K562 (cell line): ENCODE measurements around the gene EIPR1. TPM values are rescaled to one million over a fixed set of nuclear protein-coding genes. Genes with fewer than 3 reads are reported as not detected.

Experiments used
- ATAC-seq: fragments of 200-7000 bp; cut with Tn5 transposase; 3 replicates; pipeline ENCODE4 v1.9.1; 2020; ENCODE audit warnings: moderate library complexity
- BruUV-seq: library from RNA; stranded (reverse); fragments of 400-500 nt; replicated peaks from 2 replicates; lab custom pipeline; 2021; lab: Mats Ljungman, UMichigan
- CTCF ChIA-PET: fragments of 300-600 bp; formaldehyde crosslinking; extraction: SDS; loops from one replicate; lab custom pipeline; 2021; ENCODE audit warnings: low intra/inter-chr PET ratio; lab: Yijun Ruan, JAX
- POLR2A ChIA-PET: fragments of 300-600, 350-650 bp; sonication (Branson Sonifier 250); formaldehyde crosslinking; extraction: SDS; loops from one replicate; lab custom pipeline; 2021; ENCODE audit warnings: antibody characterized with exemption, inconsistent platforms; lab: Yijun Ruan, JAX
- DNase-seq, 4 experiments: peaks; one replicate each; pipeline versions ENCODE4 v3.0.0 to v3.0.0-alpha.2; 2011 to 2018; ENCODE audit warnings: low spot score in 3 of 4, mixed read lengths in 3 of 4; ENCODE audit errors: extremely low read depth in 1 of 4
- FAIRE-seq: peaks from 2 replicates; lab custom pipeline; 2011; peaks lifted over from hg19 to GRCh38; lab: Jason Lieb, UNC
- H2AFZ ChIP-seq: 2 replicates; pipeline ENCODE4 v1.6.0; 2011; ENCODE audit warnings: low read depth, low read length, control low read depth, inconsistent platforms
- H3K27ac ChIP-seq: fragments of 200-600 bp; 3 replicates; pipeline ENCODE4 v1.8.0; 2011; ENCODE audit warnings: low read depth, mild to moderate bottlenecking, control low read depth, inconsistent platforms, low read length, moderate library complexity, mixed read lengths; ENCODE audit errors: extremely low read depth
- H3K27me3 ChIP-seq, 2 experiments: fragments of 300-600 bp in 1 of 2; 2 replicates in 1 of 2; 3 replicates in 1 of 2; pipeline versions ENCODE4 v1.6.0 to v1.8.0; 2011; ENCODE audit warnings: inconsistent platforms in 2 of 2, low read length in 2 of 2, mild to moderate bottlenecking in 1 of 2, mixed read lengths in 1 of 2, moderate library complexity in 1 of 2; ENCODE audit not compliant: control insufficient read depth in 2 of 2, insufficient read depth in 2 of 2
- H3K36me3 ChIP-seq: fragments of 300-600 bp; 3 replicates; pipeline ENCODE4 v1.8.0; 2011; ENCODE audit warnings: mild to moderate bottlenecking, low read length, inconsistent platforms; ENCODE audit not compliant: control insufficient read depth, insufficient read depth
- H3K4me1 ChIP-seq, 2 experiments: fragments of 200-600 bp in 1 of 2; replicated peaks in 1 of 2; 2 replicates in 1 of 2; 3 replicates in 1 of 2; pipeline versions ENCODE4 v1.5.1 to v1.8.0; 2011; ENCODE audit warnings: inconsistent platforms in 2 of 2, low read length in 2 of 2, mild to moderate bottlenecking in 1 of 2, mixed read lengths in 1 of 2, moderate library complexity in 1 of 2; ENCODE audit not compliant: control insufficient read depth in 2 of 2, insufficient read depth in 2 of 2
- H3K4me2 ChIP-seq: 2 replicates; pipeline ENCODE4 v1.6.1; 2011; ENCODE audit warnings: low read length, control low read depth, inconsistent platforms, mixed read lengths; ENCODE audit not compliant: insufficient read depth
- H3K4me3 ChIP-seq: fragments of 200-600 bp; sonication (generic), shearing (Covaris generic); 2 replicates; pipeline ENCODE4 v1.5.1; 2016; ENCODE audit warnings: control low read depth, inconsistent platforms
- H3K79me2 ChIP-seq: fragments of 200-600 bp; 3 replicates; pipeline ENCODE4 v1.8.0; 2011; ENCODE audit warnings: low read length, inconsistent platforms; ENCODE audit not compliant: control insufficient read depth, insufficient read depth
- H3K9ac ChIP-seq, 2 experiments: 2 replicates each; pipeline versions ENCODE4 v1.6.0 to v1.6.1; 2011; ENCODE audit warnings: low read depth in 2 of 2, low read length in 2 of 2, control low read depth in 1 of 2, inconsistent platforms in 1 of 2, mild to moderate bottlenecking in 1 of 2, mixed read lengths in 1 of 2; ENCODE audit not compliant: insufficient read depth in 1 of 2
- H3K9me1 ChIP-seq: one replicate; pipeline ENCODE4 v1.6.0; 2011; ENCODE audit warnings: inconsistent platforms, mild to moderate bottlenecking, low read length, moderate library complexity; ENCODE audit not compliant: control insufficient read depth, insufficient read depth
- H3K9me3 ChIP-seq: replicated peaks from 2 replicates; pipeline ENCODE4 v1.5.1; 2011; ENCODE audit warnings: low read depth, low read length, inconsistent platforms; ENCODE audit not compliant: control insufficient read depth, insufficient read depth
- H4K20me1 ChIP-seq: replicated peaks from 2 replicates; pipeline ENCODE4 v1.6.1; 2011; ENCODE audit warnings: low read length, inconsistent platforms, mixed read lengths; ENCODE audit not compliant: control insufficient read depth, insufficient read depth
- ARID1B ChIP-seq: fragments of 450-650 bp; IDR thresholded peaks from 2 replicates; pipeline ENCODE4 v1.6.1; 2016; ENCODE audit warnings: antibody characterized with exemption, mild to moderate bottlenecking, inconsistent platforms
- CHCHD3 ChIP-seq: fragments of 250-450 bp; sonication (Bioruptor Pico); IDR thresholded peaks from 2 replicates; pipeline ENCODE4 v2.1.2; 2022; ENCODE audit warnings: mild to moderate bottlenecking
- ZNF146 ChIP-seq: IDR thresholded peaks from one replicate; pipeline ENCODE4 v1.6.1; 2018; ENCODE audit warnings: missing compliant biosample characterization; ENCODE audit not compliant: unreplicated experiment
- ZNF586 ChIP-seq: fragments of 450-650 bp; formaldehyde crosslinking; conservative IDR thresholded peaks from 2 replicates; pipeline ENCODE4 v1.4.0; 2020; ENCODE audit warnings: mild to moderate bottlenecking, moderate library complexity
- ZNF76 ChIP-seq: fragments of 250-450 bp; sonication (Bioruptor Pico); IDR thresholded peaks from 2 replicates; pipeline ENCODE4 v1.4.0; 2020; ENCODE audit warnings: mild to moderate bottlenecking, moderate library complexity, borderline replicate concordance
- WGBS: fragments of 100-300 bp; shearing (Covaris generic); methylation state at CpG from one replicate; pipeline ENCODE4 v1.1.6; 2016; ENCODE audit warnings: low coverage, mixed read lengths; ENCODE audit not compliant: insufficient coverage; ENCODE audit errors: missing lambda C conversion rate; 5-methylcytosine and 5-hydroxymethylcytosine counted together
- in situ Hi-C: fragments of 300-500 bp; cut with MboI; formaldehyde crosslinking; loops from 4 replicates; pipeline ENCODE4 v1.15.0; 2018; ENCODE audit warnings: inconsistent platforms, mixed read lengths
- intact Hi-C: fragments of 100-400 bp; cut with micrococcal nuclease; formaldehyde crosslinking; loops from 2 replicates; pipeline ENCODE4 v1.14.2; 2022
- polyA plus RNA-seq, 8 experiments: library from polyadenylated mRNA; depleted of rRNA in 4 of 8; stranded (reverse) in 5 of 8; unstranded in 3 of 8; fragments of >200 nt; fragmentation: Nextera tagmentation in 2 of 8; fragmentation: Illumina TruSeq in 1 of 8; extraction: Ambion mirVana in 2 of 8; extraction: Trizol in 1 of 8; gene quantifications; 2 replicates each; pipeline versions ENCODE4 v1.2.1 to v1.2.3, GENCODE V29; 2011 to 2014; ENCODE audit warnings: inconsistent platforms in 1 of 8, missing spikeins in 1 of 8
- total RNA-seq, 7 experiments: library from RNA; depleted of rRNA in 6 of 7; stranded (reverse); fragments of >200 nt in 6 of 7; fragmentation: Illumina TruSeq in 2 of 7; extraction: Trizol in 2 of 7; gene quantifications; 2 replicates each; pipeline versions ENCODE4 v1.2.1 to v1.2.3, GENCODE V29; 2011 to 2021; ENCODE audit warnings: low replicate concordance in 1 of 7

EIPR1 gene
- total and polyA plus RNA-seq, 9 of the 15 experiments (the other 6 are each of a cell fraction or from before 2014, with no cell fraction given) = 19.9 to 54.4 (median 35.9) TPM

DNA sequence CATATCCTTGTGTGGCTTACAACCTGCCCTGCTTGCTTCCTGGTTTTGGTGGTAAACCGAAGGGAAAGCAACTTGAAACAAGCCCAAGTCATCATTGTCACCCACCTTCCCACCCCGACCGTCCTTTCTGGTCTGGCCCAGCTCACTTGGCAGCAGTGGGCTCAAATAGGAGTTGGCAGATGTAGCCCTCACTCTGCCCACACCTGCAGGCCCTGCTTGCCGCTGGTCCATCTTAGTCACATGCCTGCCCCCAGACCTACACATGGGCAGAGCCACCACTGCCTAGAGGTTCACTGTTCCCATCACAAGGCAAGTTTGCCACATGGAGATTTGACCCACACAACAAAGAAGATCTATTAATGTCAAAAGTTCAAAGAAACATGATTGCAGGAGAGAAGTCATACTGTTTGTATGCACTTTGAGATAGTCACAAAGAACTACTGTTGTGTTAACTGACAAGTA is 9.3 kb downstream of the EIPR1 start:
- CTCF ChIA-PET = no interaction called here
- 84% methylated on average over 4 of the region's 4 CpGs for WGBS
- ATAC-seq (no peak), FAIRE-seq (no peak), DNase-seq (no peak)
- BruUV-seq = no TSS peak
- intact Hi-C loops = no loop called here
- no peak overlapping the region for H3K9ac ChIP-seq
- H3K9me3 ChIP-seq = no peaks in the 10 kb centered on the region
- H3K27me3 ChIP-seq = no peaks in the 10 kb centered on the region
- H3K4me2 ChIP-seq = no peak overlapping the region
- no peaks in the 10 kb centered on the region; the same call in 2 of the 3 replicates for H3K36me3 ChIP-seq
- H3K9me1 ChIP-seq = no peaks in the 10 kb centered on the region
- H3K4me3 ChIP-seq = no peak overlapping the region
- H2AFZ ChIP-seq = no peak overlapping the region
- H4K20me1 ChIP-seq = no peaks in the 10 kb centered on the region
- peaks cover 38% of the 10 kb centered on the region for H3K79me2 ChIP-seq
- peaks cover 0 to 4% of the 10 kb centered on the region in 2 experiments; a peak in 3 of 5 replicates for H3K4me1 ChIP-seq
- in situ Hi-C loops = no loop called here
- TF ChIP-seq ZNF586 (CRISPR knock-in tag) = no peak
- POLR2A ChIA-PET = interaction anchor here (0.8 kb wide), 1 partner anchor 400 kb away, joined by 3 read pairs; no protein-coding TSS in a partner anchor
- no peak overlapping the region for H3K27ac ChIP-seq

DNA sequence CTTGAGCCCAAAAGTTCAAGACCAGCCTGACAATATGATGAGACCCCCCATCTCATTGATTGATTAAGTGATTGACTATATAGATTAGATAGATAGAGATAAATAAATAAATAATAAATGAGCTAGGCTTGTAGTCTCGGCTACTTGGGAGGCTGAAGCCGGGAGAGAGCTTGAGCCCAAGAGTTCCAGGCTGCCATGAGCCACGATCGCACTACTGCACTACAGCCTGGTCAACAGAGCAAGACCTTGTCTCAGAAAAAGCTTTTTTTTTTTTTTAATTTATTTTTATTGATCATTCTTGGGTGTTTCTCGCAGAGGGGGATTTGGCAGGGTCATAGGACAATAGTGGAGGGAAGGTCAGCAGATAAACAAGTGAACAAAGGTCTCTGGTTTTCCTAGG is 12.4 kb downstream of the EIPR1 start:
- peaks cover 55% of the 10 kb centered on the region for H3K79me2 ChIP-seq
- 50% methylated on average over 5 of the region's 5 CpGs for WGBS

More for the DNA sequence above, 12.4 kb downstream of the EIPR1 start:
- Histone ChIP-seq H3K36me3 (no peaks in the 10 kb centered on the region; the same call in 2 of the 3 replicates), H3K4me2 (peak overlapping the region; percentile 30; the same call in 1 of the 2 replicates), H3K9me3 (no peaks in the 10 kb centered on the region), H3K4me3 (no peak overlapping the region), H3K27me3 (no peaks in the 10 kb centered on the region), H2AFZ (no peak overlapping the region), H3K4me1 (peaks cover 4 to 12% of the 10 kb centered on the region in 2 experiments), H3K9me1 (no peaks in the 10 kb centered on the region), H3K27ac (peak overlapping the region; percentile 65; the same call in 1 of the 3 replicates), H3K9ac (no peak overlapping the region), H4K20me1 (0 out of 2 replicates have a peak, but pooled peaks cover 6% of the 10 kb centered on the region)
- DNase-seq (no peak), ATAC-seq (peak; percentile 74), FAIRE-seq (no peak)
- intact Hi-C loops = no loop called here
- in situ Hi-C loops = no loop called here
- POLR2A ChIA-PET = interaction anchor here (0.5 to 1.6 kb wide), 3 partner anchors 13 to 1212 kb away, joined by 3 to 5 read pairs (median 3); partner anchors contain the start of gene EIPR1
- no peak for TF ChIP-seq ZNF76 (CRISPR knock-in tag)
- no peak for TF ChIP-seq CHCHD3 (CRISPR knock-in tag)
- no peak for TF ChIP-seq ZNF146
- TF ChIP-seq ARID1B = 0 out of 2 replicates have a peak, but pooled peaks have one; percentile 17
- CTCF ChIA-PET = no interaction called here
- BruUV-seq = no TSS peak
